HG02840 (cell line): Measurements from ENCODE around the gene STOML3.

ENCODE experiments used
- ATAC-seq: cut with Tn5 transposase; IDR thresholded peaks from one replicate; pipeline ENCODE4 v1.9.1; 2021; ENCODE audit warnings: mild to moderate bottlenecking, moderate library complexity, moderate number of reproducible peaks; ENCODE audit not compliant: unreplicated experiment, low FRiP score

The STOML3 gene

DNA sequence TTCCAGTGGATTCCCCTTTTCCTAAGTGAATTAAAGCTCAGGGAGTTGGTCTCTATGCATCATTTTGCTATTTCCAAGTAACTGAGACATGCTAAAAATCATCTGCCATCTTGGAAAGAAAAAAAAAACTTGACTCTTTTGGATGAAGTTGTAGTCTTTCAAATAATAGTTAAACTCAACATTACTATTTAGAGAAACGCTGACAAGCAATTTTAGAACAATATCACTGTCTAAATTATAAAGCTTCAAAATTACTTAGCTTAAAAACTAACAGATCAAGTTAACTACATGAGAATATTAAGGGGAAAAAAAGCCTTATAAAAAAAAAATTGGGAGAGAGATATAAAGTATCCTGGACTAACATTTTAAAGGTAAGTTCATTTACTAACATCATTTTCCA lies 68.5 kb downstream of the STOML3 start:
- ATAC-seq = no peak

DNA sequence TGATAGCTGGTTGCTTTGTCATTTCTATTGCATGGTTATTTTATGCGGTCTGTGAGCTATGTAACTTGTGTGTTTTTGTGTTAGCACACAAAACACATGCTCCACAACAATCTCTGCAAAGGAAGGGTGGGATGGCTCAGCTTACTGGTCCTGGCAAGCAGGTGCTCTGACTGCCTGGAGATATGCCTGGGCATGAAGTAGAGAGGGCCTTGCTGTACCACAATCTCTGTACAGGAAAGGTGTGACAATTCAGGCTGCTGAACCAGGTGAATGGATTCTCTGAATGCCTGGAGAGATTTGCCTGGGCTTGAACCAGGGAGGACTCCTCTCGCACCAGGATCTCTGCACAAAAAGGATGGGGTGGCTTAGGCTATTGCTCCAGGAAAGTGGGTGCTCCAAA lies 69.5 kb downstream of the STOML3 start:
- no peak for ATAC-seq
